Measurements from ENCODE around the gene SOCS6. TPM values are rescaled to one million over a fixed set of nuclear protein-coding genes. Genes with fewer than 3 reads are reported as not detected.

The SOCS6 gene
- total RNA-seq, 2 donors from 2014 or later = 20.3 to 21.3 TPM

Other genes starting within 250 kb of the SOCS6 start
- gene RTTN, start 83.4 kb upstream of the SOCS6 start, total RNA-seq = 10 to 100 TPM; 13.1 to 20.7 TPM